HG03039 (cell line): ENCODE measurements around the gene KIAA0408.
"Not testable (repeated sequence)": the region's sequence is repeated elsewhere in the genome, so short reads cannot be mapped to it uniquely, and the experiment has no call there.

ENCODE experiments used
- ATAC-seq: cut with Tn5 transposase; IDR thresholded peaks from one replicate; pipeline ENCODE4 v1.9.1; 2021; ENCODE audit warnings: mild to moderate bottlenecking, moderate library complexity; ENCODE audit not compliant: unreplicated experiment

The KIAA0408 gene

DNA sequence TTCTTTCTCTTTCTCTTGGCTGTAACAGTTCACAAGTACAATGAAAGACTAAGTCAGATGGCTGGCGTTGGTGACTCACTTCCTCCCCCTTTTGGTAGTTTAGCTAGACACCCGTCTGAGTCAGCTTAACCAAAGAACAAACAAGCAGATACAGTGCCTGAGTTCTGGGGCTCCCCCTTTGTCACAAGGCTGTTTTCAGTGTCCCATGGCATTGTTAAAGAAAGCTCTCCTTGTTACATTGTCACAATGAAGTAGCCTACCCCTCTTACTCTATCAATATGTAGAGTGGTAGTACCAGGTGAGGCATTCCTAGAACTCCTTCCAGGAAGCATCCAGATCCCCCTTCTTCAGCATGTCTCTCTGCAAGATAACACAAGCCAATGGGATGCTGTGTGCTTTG lies 38.6 kb downstream of the KIAA0408 start:
- ATAC-seq: peak; percentile 100

- ATAC-seq: no peak
These were observed 44.1 kb downstream of the KIAA0408 start for GRCh38 chr6:127415096-127415495.

DNA sequence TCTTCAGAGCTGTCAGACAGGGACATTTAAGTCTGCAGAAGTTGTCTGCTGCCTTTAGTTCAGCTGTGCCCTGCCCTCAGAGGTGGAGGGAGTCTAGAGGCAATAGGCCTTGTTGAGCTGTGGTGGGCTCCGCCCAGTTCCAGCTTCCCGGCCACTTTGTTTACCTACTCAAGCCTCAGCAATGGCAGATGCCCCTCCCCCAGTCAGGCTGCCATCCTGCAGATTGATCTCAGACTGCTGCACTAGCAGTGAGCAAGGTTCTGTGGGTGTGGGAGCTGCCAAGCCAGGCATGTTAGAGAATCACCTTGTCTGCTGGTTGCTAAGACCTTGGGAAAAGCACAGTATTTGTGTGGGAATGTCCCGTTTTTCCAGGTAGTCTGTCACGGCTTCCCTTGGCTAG lies 46.1 kb downstream of the KIAA0408 start:
- not testable (repeated sequence) for ATAC-seq

DNA sequence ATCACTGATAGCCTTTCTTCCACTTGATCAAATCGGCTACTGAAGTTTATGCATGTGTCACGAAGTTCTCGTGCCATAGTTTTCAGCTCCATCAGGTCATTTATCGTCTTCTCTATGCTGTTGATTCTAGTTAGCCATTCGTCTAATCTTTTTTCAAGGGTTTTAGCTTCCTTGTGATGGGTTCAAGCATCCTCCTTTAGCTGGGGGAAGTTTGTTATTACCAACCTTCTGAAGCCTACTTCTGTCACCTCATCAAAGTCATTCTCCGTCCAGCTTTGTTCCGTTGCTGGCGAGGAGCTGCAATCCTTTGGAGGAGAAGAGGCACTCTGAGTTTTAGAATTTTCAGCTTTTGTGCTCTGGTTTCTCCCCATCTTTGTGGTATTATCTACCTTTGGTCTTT lies 47.2 kb downstream of the KIAA0408 start:
- ATAC-seq: not testable (repeated sequence)
